Measurements from ENCODE around the gene ARL15.
"Not testable (repeated sequence)": the region's sequence is repeated elsewhere in the genome, so short reads cannot be mapped to it uniquely, and the experiment has no call there.

Gene ARL15

GRCh38 chr5:54310433-54311175 lies at the start of gene ARL15:
Gene ARL15 (minus strand): TSS chr5:54310573.
- peak; percentile 99 for DNase-seq

GRCh38 chr5:54360089-54360488 lies 49.7 kb upstream of the ARL15 start:
- no peak for DNase-seq

- DNase-seq: peak; percentile 61
These were observed 47.2 kb upstream of the ARL15 start for GRCh38 chr5:54357408-54358058.

GRCh38 chr5:54353933-54354564 lies 43.7 kb upstream of the ARL15 start:
- DNase-seq: not testable (repeated sequence)

GRCh38 chr5:54352580-54352979 lies 42.2 kb upstream of the ARL15 start:
- not testable (repeated sequence) for DNase-seq

GRCh38 chr5:54347221-54347865 lies 37.0 kb upstream of the ARL15 start:
- DNase-seq: peak; percentile 24

GRCh38 chr5:54344653-54345052 lies 34.3 kb upstream of the ARL15 start:
- DNase-seq: no peak

- DNase-seq: no peak
These were observed 31.6 kb upstream of the ARL15 start for GRCh38 chr5:54341971-54342370.

- DNase-seq: no peak
These were observed 27.1 kb upstream of the ARL15 start for GRCh38 chr5:54337523-54337922.

GRCh38 chr5:54332720-54333119 lies 22.3 kb upstream of the ARL15 start:
- no peak for DNase-seq

GRCh38 chr5:54329731-54330709 lies 19.6 kb upstream of the ARL15 start:
- DNase-seq: no peak

GRCh38 chr5:54326662-54327270 lies 16.4 kb upstream of the ARL15 start:
- DNase-seq: peak; percentile 24

GRCh38 chr5:54325610-54326311 lies 15.4 kb upstream of the ARL15 start:
- DNase-seq: peak; percentile 97

- no peak for DNase-seq
These were observed 14.9 kb upstream of the ARL15 start for GRCh38 chr5:54325272-54325609.

GRCh38 chr5:54324651-54325271 lies 14.4 kb upstream of the ARL15 start:
- no peak for DNase-seq

- DNase-seq: peak; percentile 56
These were observed 13.1 kb upstream of the ARL15 start for GRCh38 chr5:54323495-54323894.

- no peak for DNase-seq
These were observed 9.9 kb upstream of the ARL15 start for GRCh38 chr5:54320256-54320655.

- no peak for DNase-seq
These were observed 7.3 kb upstream of the ARL15 start for GRCh38 chr5:54317511-54318260.

- DNase-seq: no peak
These were observed 5.6 kb upstream of the ARL15 start for GRCh38 chr5:54315736-54316528.

Measured in hematopoietic multipotent progenitor cell treated with erythropoietin and hydrocortisone succinate and interleukin-3 and kit ligand, for 4 days (in vitro differentiated cells).